OCI-LY7 (cell line): ENCODE measurements around the gene TAPBPL. TPM values are rescaled to one million over a fixed set of nuclear protein-coding genes. Genes with fewer than 3 reads are reported as not detected.
A peak's percentile ranks its signal among the peaks of the same experiment; 100 is the strongest.

Experiments
- BruUV-seq: library from RNA; stranded (reverse); fragments of 400-500 nt; replicated peaks from 2 replicates; lab custom pipeline; 2021; lab: Mats Ljungman, UMichigan
- CTCF ChIA-PET: fragments of 300-600 bp; sonication (Branson Sonifier 250); formaldehyde crosslinking; loops from one replicate; lab custom pipeline; 2022; ENCODE audit warnings: antibody characterized with exemption; ENCODE audit not compliant: unreplicated experiment; lab: Charles Lee
- POLR2A ChIA-PET: fragments of 300-600 bp; sonication (Branson Sonifier 250); formaldehyde crosslinking; loops from one replicate; lab custom pipeline; 2022; ENCODE audit warnings: antibody characterized with exemption; lab: Charles Lee
- DNase-seq: peaks from one replicate; pipeline ENCODE4 v3.0.0-alpha.2; 2015; ENCODE audit warnings: low spot score
- H2AFZ ChIP-seq: fragments of 200-600 bp; sonication (generic), shearing (Covaris generic); 2 replicates; pipeline ENCODE4 v1.6.1; 2014; ENCODE audit warnings: mild to moderate bottlenecking, antibody characterized with exemption, low read length, moderate library complexity
- H3K27ac ChIP-seq: fragments of 200-600 bp; sonication (generic); 2 replicates; pipeline ENCODE4 v1.5.1; 2014; ENCODE audit warnings: mixed run types, low read depth, mild to moderate bottlenecking, moderate library complexity, low read length, inconsistent platforms; ENCODE audit not compliant: poor library complexity, severe bottlenecking
- H3K36me3 ChIP-seq: fragments of 200-600 bp; sonication (generic); 2 replicates; pipeline ENCODE4 v1.6.1; 2014; ENCODE audit warnings: mild to moderate bottlenecking, antibody characterized with exemption, low read length, moderate library complexity, mixed read lengths; ENCODE audit not compliant: insufficient read depth
- H3K4me1 ChIP-seq: fragments of 200-600 bp; sonication (generic); 2 replicates; pipeline ENCODE4 v1.5.1; 2014; ENCODE audit warnings: mild to moderate bottlenecking, low read length; ENCODE audit not compliant: insufficient read depth, poor library complexity, severe bottlenecking
- H3K4me2 ChIP-seq: fragments of 200-600 bp; sonication (generic); 2 replicates; pipeline ENCODE4 v1.6.1; 2014; ENCODE audit warnings: mild to moderate bottlenecking, low read length
- H3K4me3 ChIP-seq: fragments of 200-600 bp; sonication (generic); 2 replicates; pipeline ENCODE4 v1.5.1; 2014; ENCODE audit warnings: mild to moderate bottlenecking, low read depth, low read length; ENCODE audit not compliant: poor library complexity, severe bottlenecking
- H3K79me2 ChIP-seq: fragments of 200-600 bp; sonication (generic); 2 replicates; pipeline ENCODE4 v1.6.1; 2016; ENCODE audit warnings: low read depth, mild to moderate bottlenecking, low read length, moderate library complexity, mixed read lengths; ENCODE audit not compliant: insufficient read depth
- H3K9me2 ChIP-seq: fragments of 200-600 bp; sonication (generic); 2 replicates; pipeline ENCODE4 v1.6.1; 2016; ENCODE audit warnings: mild to moderate bottlenecking, low read length, mixed read lengths; ENCODE audit not compliant: insufficient read depth
- H3K9me3 ChIP-seq: fragments of 200-600 bp; sonication (generic); 2 replicates; pipeline ENCODE4 v1.6.1; 2014; ENCODE audit warnings: mild to moderate bottlenecking, mixed run types, low read length, mixed read lengths
- H4K20me1 ChIP-seq: fragments of 200-600 bp; sonication (generic); 2 replicates; pipeline ENCODE4 v1.6.1; 2014; ENCODE audit warnings: mild to moderate bottlenecking, antibody characterized with exemption, low read length, moderate library complexity, mixed read lengths; ENCODE audit not compliant: insufficient read depth
- EZH2phosphoT487 ChIP-seq: fragments of 200-600 bp; sonication (generic); IDR thresholded peaks from 2 replicates; pipeline ENCODE4 v1.6.1; 2018; ENCODE audit warnings: low read depth, borderline replicate concordance, mild to moderate bottlenecking, mixed run types, antibody characterized with exemption, low read length, moderate library complexity, mixed read lengths
- intact Hi-C: fragments of 100-400 bp; cut with micrococcal nuclease; formaldehyde crosslinking; loops from one replicate; pipeline ENCODE4 v1.10.0; 2022; ENCODE audit not compliant: unreplicated experiment
- total RNA-seq, 2 experiments: library from RNA; depleted of rRNA in 1 of 2; stranded (reverse); fragments of >200 nt in 1 of 2; shearing (Covaris generic) in 1 of 2; gene quantifications; 2 replicates each; pipeline ENCODE4 v1.2.3, GENCODE V29; 2014 to 2022
- TF ChIP-seq, protein P1 (sequence below): fragments of 200-600 bp; sonication (generic); conservative IDR thresholded peaks from 2 replicates; pipeline ENCODE4 v1.5.1; 2014; ENCODE audit warnings: mild to moderate bottlenecking, antibody characterized with exemption, low read length, moderate library complexity, mixed read lengths

TAPBPL gene
- total RNA-seq, 2 experiments from 2014 or later = 23.7 to 25.5 TPM

DNA sequence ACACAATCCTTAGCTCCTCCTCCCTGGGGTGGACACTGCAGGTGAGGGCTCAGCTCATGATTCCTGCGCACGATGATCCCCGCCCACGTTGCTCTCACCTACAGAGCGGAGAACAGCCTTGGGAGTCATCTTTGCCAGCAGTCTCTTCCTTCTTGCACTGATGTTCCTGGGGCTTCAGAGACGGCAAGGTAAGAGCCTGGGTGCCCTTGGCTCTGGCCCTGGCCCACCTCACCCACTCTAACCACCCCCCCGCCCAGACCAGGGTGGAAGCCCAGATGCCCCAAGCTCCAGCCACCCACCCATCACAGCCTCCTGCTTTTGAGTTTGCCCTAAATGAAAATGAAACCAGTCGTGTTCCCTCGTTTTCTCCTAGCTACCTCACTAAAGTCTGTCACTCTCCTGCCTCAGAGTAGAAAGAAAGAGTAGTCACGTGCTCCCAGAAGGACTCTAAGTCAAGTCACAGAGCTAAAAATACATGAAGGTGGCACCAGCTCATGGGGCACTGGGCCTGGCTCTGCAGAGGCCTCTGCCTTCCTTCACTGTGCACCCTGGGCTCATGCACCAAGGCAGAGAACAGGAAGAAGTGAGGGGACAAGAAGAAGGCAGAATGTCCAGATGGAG is 9.0 kb downstream of the TAPBPL start:
- no peaks in the 10 kb centered on the region; the same call in 1 of the 2 replicates for H3K79me2 ChIP-seq

DNA sequence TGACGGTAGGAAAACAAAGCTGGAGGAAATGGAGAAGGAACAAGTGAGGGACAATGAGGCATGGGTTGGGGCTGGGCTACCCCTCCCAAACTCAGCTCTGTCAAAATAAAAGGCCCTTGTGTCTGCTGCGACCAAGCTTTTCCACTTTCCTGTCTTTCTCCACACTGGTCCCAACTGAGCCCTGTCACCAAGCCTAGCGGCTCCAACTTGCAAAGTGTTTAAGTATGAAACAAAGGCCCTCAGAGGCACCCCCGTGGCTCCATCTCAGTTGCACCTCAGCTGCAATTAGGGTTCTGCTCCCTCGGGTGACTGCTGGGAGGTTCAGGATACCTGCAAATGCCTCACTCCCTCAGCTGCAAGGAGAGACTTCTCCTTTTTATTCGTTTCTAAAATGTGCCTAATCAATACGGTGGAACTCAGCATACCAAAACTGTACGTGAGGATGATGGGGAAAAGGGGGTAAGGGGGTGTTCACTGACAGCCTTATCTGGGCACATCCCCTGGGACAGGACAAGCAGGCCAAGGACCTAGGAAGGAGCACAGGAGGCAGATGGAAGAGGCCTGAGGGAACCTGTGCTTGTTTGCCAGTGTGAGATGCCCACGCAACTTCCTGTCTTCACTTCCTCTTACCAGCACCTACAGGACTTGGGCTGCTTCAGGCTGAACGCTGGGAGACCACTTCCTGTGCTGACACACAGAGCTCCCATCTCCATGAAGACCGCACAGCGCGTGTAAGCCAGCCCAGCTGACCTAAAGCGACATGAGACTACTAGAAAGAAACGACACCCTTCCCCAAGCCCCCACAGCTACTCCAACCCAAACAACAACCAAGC is 9.8 kb downstream of the TAPBPL start:
- Histone ChIP-seq H3K4me3 (peak overlapping the region; percentile 44), H3K9me3 (no peaks in the 10 kb centered on the region), H3K27ac (peak overlapping the region; percentile 93), H4K20me1 (no peaks in the 10 kb centered on the region), H3K79me2 (no peaks in the 10 kb centered on the region; the same call in 1 of the 2 replicates), H3K4me1 (peaks cover 57% of the 10 kb centered on the region), H3K9me2 (no peaks in the 10 kb centered on the region), H2AFZ (no peak overlapping the region), H3K4me2 (peak overlapping the region; percentile 80), H3K36me3 (peaks cover 93% of the 10 kb centered on the region)
- intact Hi-C loops = loop anchor here (1.0 to 5.0 kb wide), 3 partner anchors 14 to 139 kb away; no protein-coding TSS in a partner anchor
- BruUV-seq = no TSS peak
- DNase-seq = peak; percentile 96
- CTCF ChIA-PET = interaction anchor here (0.6 to 2.2 kb wide), 5 partner anchors 9 to 36 kb away, joined by 3 to 10 read pairs (median 7); no protein-coding TSS in a partner anchor
- POLR2A ChIA-PET = interaction anchor here (0.5 to 8.2 kb wide), 18 partner anchors 7 to 179 kb away, joined by 3 to 112 read pairs (median 4); partner anchors contain the start of genes CD27, GAPDH, TAPBPL and VAMP1
- TF ChIP-seq, protein P1, sequence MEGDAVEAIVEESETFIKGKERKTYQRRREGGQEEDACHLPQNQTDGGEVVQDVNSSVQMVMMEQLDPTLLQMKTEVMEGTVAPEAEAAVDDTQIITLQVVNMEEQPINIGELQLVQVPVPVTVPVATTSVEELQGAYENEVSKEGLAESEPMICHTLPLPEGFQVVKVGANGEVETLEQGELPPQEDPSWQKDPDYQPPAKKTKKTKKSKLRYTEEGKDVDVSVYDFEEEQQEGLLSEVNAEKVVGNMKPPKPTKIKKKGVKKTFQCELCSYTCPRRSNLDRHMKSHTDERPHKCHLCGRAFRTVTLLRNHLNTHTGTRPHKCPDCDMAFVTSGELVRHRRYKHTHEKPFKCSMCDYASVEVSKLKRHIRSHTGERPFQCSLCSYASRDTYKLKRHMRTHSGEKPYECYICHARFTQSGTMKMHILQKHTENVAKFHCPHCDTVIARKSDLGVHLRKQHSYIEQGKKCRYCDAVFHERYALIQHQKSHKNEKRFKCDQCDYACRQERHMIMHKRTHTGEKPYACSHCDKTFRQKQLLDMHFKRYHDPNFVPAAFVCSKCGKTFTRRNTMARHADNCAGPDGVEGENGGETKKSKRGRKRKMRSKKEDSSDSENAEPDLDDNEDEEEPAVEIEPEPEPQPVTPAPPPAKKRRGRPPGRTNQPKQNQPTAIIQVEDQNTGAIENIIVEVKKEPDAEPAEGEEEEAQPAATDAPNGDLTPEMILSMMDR = no peak; the same call in 1 of the 2 replicates
- no peak for TF ChIP-seq EZH2phosphoT487

More for the DNA sequence above, 9.0 kb downstream of the TAPBPL start:
- ChIA-PET POLR2A (interaction anchor here (0.5 to 8.2 kb wide), 16 partner anchors 8 to 124 kb away, joined by 3 to 112 read pairs (median 6); partner anchors contain the start of genes CD27, GAPDH, TAPBPL and VAMP1), CTCF (interaction anchor here (0.5 to 2.2 kb wide), 8 partner anchors 8 to 154 kb away, joined by 3 to 8 read pairs (median 3); partner anchors contain the start of gene CD27)
- TF ChIP-seq, protein P1 = no peak
- TF ChIP-seq EZH2phosphoT487 = no peak
- BruUV-seq = no TSS peak
- Histone ChIP-seq H3K9me3 (no peaks in the 10 kb centered on the region), H3K4me3 (peak overlapping the region; percentile 44), H3K4me1 (peaks cover 53% of the 10 kb centered on the region), H3K27ac (peak overlapping the region; percentile 93), H3K36me3 (peaks cover 89% of the 10 kb centered on the region), H3K9me2 (no peaks in the 10 kb centered on the region), H2AFZ (no peak overlapping the region), H3K4me2 (peak overlapping the region; percentile 80), H4K20me1 (no peaks in the 10 kb centered on the region)
- intact Hi-C loops = loop anchor here (1.0 to 5.0 kb wide), 3 partner anchors 14 to 139 kb away; no protein-coding TSS in a partner anchor
- peak; percentile 28 for DNase-seq
